ENCODE measurements around the gene MOK.

GRCh38 chr14:102226356-102227125, 78.4 kb downstream of the MOK start:
- TF ChIP-seq CTCF (IDR thresholded peaks at IDR 0.05; ENCODE audit: low read length) (no peak), EZH2 (optimal IDR thresholded peaks at IDR 0.05; ENCODE audit: low read depth, low read length) (no peak), EZH2phosphoT487 (IDR thresholded peaks at IDR 0.05; ENCODE audit: low read length) (no peak)

Measured in MM.1S (cell line).